ENCODE results near the gene SLC16A3.

SLC16A3 gene

GRCh38 chr17:82287868-82288801 lies 59.3 kb downstream of the SLC16A3 start:
- no peak for DNase-seq

All from effector CD8-positive, alpha-beta T cell (primary cell).